VCaP (cell line): ENCODE measurements around the gene BPIFB3.

Experiments
- H3K27ac ChIP-seq: fragments of 450-650 bp; 2 replicates; pipeline ENCODE4 v1.5.1; 2017
- TF ChIP-seq, protein P1 (sequence below): fragments of 450-650 bp; conservative IDR thresholded peaks from 2 replicates; pipeline ENCODE4 v1.5.1; 2017; ENCODE audit warnings: mild to moderate bottlenecking, moderate library complexity

Gene BPIFB3

DNA sequence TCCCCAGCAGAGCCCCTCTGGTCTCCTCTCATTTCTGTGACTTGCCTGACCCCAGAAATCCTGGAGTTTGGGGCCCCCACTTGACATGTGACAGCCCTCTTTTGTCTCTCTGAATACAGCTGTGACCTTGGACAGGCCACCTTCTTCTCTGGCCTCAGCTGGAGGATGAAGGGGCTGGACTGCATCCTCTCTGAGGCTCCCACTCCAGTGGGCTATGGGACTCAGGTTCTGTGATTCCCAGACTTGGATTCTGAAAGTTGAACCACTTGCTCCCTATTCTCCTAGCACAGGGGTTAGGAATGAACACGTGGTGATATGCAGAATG is 9.1 kb downstream of the BPIFB3 start:
- TF ChIP-seq, protein P1, sequence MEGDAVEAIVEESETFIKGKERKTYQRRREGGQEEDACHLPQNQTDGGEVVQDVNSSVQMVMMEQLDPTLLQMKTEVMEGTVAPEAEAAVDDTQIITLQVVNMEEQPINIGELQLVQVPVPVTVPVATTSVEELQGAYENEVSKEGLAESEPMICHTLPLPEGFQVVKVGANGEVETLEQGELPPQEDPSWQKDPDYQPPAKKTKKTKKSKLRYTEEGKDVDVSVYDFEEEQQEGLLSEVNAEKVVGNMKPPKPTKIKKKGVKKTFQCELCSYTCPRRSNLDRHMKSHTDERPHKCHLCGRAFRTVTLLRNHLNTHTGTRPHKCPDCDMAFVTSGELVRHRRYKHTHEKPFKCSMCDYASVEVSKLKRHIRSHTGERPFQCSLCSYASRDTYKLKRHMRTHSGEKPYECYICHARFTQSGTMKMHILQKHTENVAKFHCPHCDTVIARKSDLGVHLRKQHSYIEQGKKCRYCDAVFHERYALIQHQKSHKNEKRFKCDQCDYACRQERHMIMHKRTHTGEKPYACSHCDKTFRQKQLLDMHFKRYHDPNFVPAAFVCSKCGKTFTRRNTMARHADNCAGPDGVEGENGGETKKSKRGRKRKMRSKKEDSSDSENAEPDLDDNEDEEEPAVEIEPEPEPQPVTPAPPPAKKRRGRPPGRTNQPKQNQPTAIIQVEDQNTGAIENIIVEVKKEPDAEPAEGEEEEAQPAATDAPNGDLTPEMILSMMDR = no peak
- no peak overlapping the region for H3K27ac ChIP-seq

- no peak overlapping the region for H3K27ac ChIP-seq
- TF ChIP-seq, protein P1 = no peak
Measured at GRCh38 chr20:33063271-33063670, 9.6 kb downstream of the BPIFB3 start.

GRCh38 chr20:33064572-33065287 is 11.0 kb downstream of the BPIFB3 start:
- TF ChIP-seq, protein P1 = no peak
- no peak overlapping the region for H3K27ac ChIP-seq

DNA sequence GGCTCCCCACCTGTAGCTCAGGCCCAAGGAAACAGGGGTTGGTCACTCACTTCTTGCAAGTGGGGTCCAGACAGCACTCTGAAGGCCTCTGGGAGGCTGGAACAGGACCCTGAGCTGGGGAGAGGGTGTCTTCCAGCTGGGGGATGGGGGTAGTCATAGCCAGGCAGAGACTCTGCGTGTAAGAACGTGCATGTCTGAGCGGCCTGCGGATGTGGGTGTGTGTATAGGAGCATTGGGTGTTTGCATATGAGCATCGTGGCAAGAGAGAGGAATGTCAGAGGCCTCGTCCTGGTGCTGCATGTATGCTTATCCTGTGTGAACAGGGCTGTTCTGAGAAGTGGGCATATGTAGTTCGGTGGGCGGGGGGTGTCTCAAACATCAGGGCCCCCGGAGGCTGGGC is 12.1 kb downstream of the BPIFB3 start:
- TF ChIP-seq, protein P1 = no peak
- no peak overlapping the region for H3K27ac ChIP-seq

GRCh38 chr20:33067806-33068205 is 14.1 kb downstream of the BPIFB3 start:
- TF ChIP-seq, protein P1 = no peak
- no peak overlapping the region for H3K27ac ChIP-seq

DNA sequence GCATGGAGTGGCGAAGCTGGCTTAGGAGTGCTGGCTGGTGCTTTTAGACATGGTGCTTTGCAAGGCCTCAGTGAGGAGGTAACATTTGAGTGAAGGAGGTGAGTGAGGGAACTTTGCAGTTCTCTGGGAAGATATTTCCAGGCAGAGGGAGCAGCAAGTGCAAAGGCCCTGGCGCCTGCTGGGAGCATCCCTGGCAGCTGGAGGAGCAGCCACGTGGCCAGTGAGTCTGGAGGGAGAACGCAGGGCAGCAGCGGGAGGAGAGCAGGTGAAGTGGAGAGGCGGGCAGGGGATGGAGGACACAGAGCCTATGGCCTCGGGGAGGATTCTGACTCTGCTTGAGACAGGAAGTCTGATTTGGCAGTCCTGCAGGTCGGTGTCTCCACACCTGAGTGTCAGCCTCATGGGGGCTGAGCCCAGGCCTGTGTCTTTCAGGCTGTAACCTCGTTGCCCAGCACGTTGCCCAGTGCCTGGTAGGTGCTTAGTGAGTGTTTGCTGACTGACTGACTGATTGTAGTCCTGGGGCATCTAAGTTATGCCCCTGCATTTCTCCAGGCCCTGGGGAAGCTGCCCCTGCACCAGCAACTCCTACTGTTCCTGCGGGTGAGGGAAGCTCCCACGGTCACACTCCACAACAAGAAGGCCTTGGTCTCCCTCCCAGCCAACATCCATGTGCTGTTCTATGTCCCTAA is 14.7 kb downstream of the BPIFB3 start:
- TF ChIP-seq, protein P1 = no peak
- no peak overlapping the region for H3K27ac ChIP-seq

- TF ChIP-seq, protein P1 = no peak
- no peak overlapping the region for H3K27ac ChIP-seq
Measured at GRCh38 chr20:33069673-33070072, 16.0 kb downstream of the BPIFB3 start.
